ENCODE data around the gene SRGAP3.

SRGAP3 gene

GRCh38 chr3:9253327-9253726, 3.9 kb upstream of the SRGAP3 start:
- DNase-seq (ENCODE audit: low read depth, low spot score) = no peak

- DNase-seq (ENCODE audit: low read depth, low spot score) = no peak
Observed at GRCh38 chr3:9251055-9251786, 1.8 kb upstream of the SRGAP3 start.

- no peak for DNase-seq (ENCODE audit: low read depth, low spot score)
Observed at GRCh38 chr3:9250236-9250635, 790 bp upstream of the SRGAP3 start.

- peak; percentile 11 for DNase-seq (ENCODE audit: low read depth, low spot score)
Observed at GRCh38 chr3:9248522-9249271, 749 bp downstream of the SRGAP3 start.

- DNase-seq (ENCODE audit: low read depth, low spot score) = peak; percentile 27
Observed at GRCh38 chr3:9247941-9248521, 1.4 kb downstream of the SRGAP3 start.

- peak; percentile 54 for DNase-seq (ENCODE audit: low read depth, low spot score)
Observed at GRCh38 chr3:9247361-9247940, 2.0 kb downstream of the SRGAP3 start.

GRCh38 chr3:9246189-9246588, 3.3 kb downstream of the SRGAP3 start:
- DNase-seq (ENCODE audit: low read depth, low spot score) = peak; percentile 80

GRCh38 chr3:9244495-9245183, 4.8 kb downstream of the SRGAP3 start:
- DNase-seq (ENCODE audit: low read depth, low spot score) = no peak

- no peak for DNase-seq (ENCODE audit: low read depth, low spot score)
Observed at GRCh38 chr3:9241956-9242355, 7.5 kb downstream of the SRGAP3 start.

GRCh38 chr3:9239680-9240079, 9.8 kb downstream of the SRGAP3 start:
- DNase-seq (ENCODE audit: low read depth, low spot score) = no peak

- DNase-seq (ENCODE audit: low read depth, low spot score) = peak; percentile 46
Observed at GRCh38 chr3:9238721-9239295, 10.6 kb downstream of the SRGAP3 start.

- no peak for DNase-seq (ENCODE audit: low read depth, low spot score)
Observed at GRCh38 chr3:9238276-9238675, 11.2 kb downstream of the SRGAP3 start.

- no peak for DNase-seq (ENCODE audit: low read depth, low spot score)
Observed at GRCh38 chr3:9233814-9234600, 15.4 kb downstream of the SRGAP3 start.

- no peak for DNase-seq (ENCODE audit: low read depth, low spot score)
Observed at GRCh38 chr3:9233101-9233500, 16.3 kb downstream of the SRGAP3 start.

- no peak for DNase-seq (ENCODE audit: low read depth, low spot score)
Observed at GRCh38 chr3:9231937-9232336, 17.5 kb downstream of the SRGAP3 start.

- DNase-seq (ENCODE audit: low read depth, low spot score) = no peak
Observed at GRCh38 chr3:9231471-9231870, 18.0 kb downstream of the SRGAP3 start.

- DNase-seq (ENCODE audit: low read depth, low spot score) = no peak
Observed at GRCh38 chr3:9231006-9231405, 18.4 kb downstream of the SRGAP3 start.

GRCh38 chr3:9230596-9230995, 18.9 kb downstream of the SRGAP3 start:
- no peak for DNase-seq (ENCODE audit: low read depth, low spot score)

GRCh38 chr3:9229879-9230278, 19.6 kb downstream of the SRGAP3 start:
- no peak for DNase-seq (ENCODE audit: low read depth, low spot score)

- DNase-seq (ENCODE audit: low read depth, low spot score) = peak; percentile 51
Observed at GRCh38 chr3:9229325-9229724, 20.1 kb downstream of the SRGAP3 start.

- peak; percentile 22 for DNase-seq (ENCODE audit: low read depth, low spot score)
Observed at GRCh38 chr3:9226326-9226725, 23.1 kb downstream of the SRGAP3 start.
